Panc1 (cell line): Measurements from ENCODE around the gene ANKRD66. TPM values are rescaled to one million over a fixed set of nuclear protein-coding genes. Genes with fewer than 3 reads are reported as not detected.
"Not testable (repeated sequence)": the region's sequence is repeated elsewhere in the genome, so short reads cannot be mapped to it uniquely, and the experiment has no call there.

Experiments
- ATAC-seq: fragments of 200-7000 bp; cut with Tn5 transposase; 2 replicates; pipeline ENCODE4 v1.9.1; 2020; ENCODE audit warnings: mild to moderate bottlenecking, moderate library complexity
- BruUV-seq: library from RNA; stranded (reverse); fragments of 400-500 nt; replicated peaks from 2 replicates; lab custom pipeline; 2021; lab: Mats Ljungman, UMichigan
- CTCF ChIA-PET: fragments of 300-600 bp; sonication (Branson Sonifier 250); formaldehyde crosslinking; loops from one replicate; lab custom pipeline; 2022; ENCODE audit warnings: antibody characterized with exemption; lab: Charles Lee
- POLR2A ChIA-PET: fragments of 300-600 bp; sonication (Branson Sonifier 250); formaldehyde crosslinking; loops from one replicate; lab custom pipeline; 2022; ENCODE audit warnings: antibody characterized with exemption; lab: Charles Lee
- DNase-seq: peaks from one replicate; pipeline ENCODE4 v3.0.0-alpha.2; 2010; ENCODE audit warnings: low read depth, low spot score
- H3K27ac ChIP-seq: 2 replicates; pipeline ENCODE4 v1.5.1; 2011; ENCODE audit warnings: mild to moderate bottlenecking, low read length, inconsistent platforms
- H3K27me3 ChIP-seq: fragments of 200-500 bp; sonication (Bioruptor generic); 2 replicates; pipeline ENCODE4 v1.6.0; 2014; ENCODE audit warnings: low read length, inconsistent platforms; ENCODE audit not compliant: control insufficient read depth, insufficient read depth
- H3K36me3 ChIP-seq: fragments of 200-500 bp; sonication (Bioruptor generic); 2 replicates; pipeline ENCODE4 v1.5.1; 2014; ENCODE audit warnings: inconsistent platforms, mild to moderate bottlenecking, low read length, moderate library complexity; ENCODE audit not compliant: control insufficient read depth, insufficient read depth
- H3K4me1 ChIP-seq: 2 replicates; pipeline ENCODE4 v1.5.1; 2011; ENCODE audit warnings: inconsistent platforms, mild to moderate bottlenecking, low read length, moderate library complexity; ENCODE audit not compliant: control insufficient read depth, insufficient read depth
- H3K4me3 ChIP-seq, 2 experiments: 2 replicates each; pipeline ENCODE4 v1.5.1; 2011 to 2012; ENCODE audit warnings: low read depth in 2 of 2, low read length in 2 of 2, mild to moderate bottlenecking in 2 of 2, inconsistent platforms in 1 of 2, moderate library complexity in 1 of 2
- H3K9me3 ChIP-seq: fragments of 200-500 bp; sonication (Bioruptor generic); 2 replicates; pipeline ENCODE4 v1.5.1; 2014; ENCODE audit warnings: low read depth, mild to moderate bottlenecking, inconsistent platforms, low read length, moderate library complexity; ENCODE audit not compliant: control insufficient read depth, insufficient read depth
- POLR2AphosphoS5 ChIP-seq: IDR thresholded peaks from 2 replicates; pipeline ENCODE4 v1.6.1; 2012; ENCODE audit warnings: mild to moderate bottlenecking, low read depth, low read length, moderate library complexity
- SIN3A ChIP-seq: IDR thresholded peaks from 2 replicates; pipeline ENCODE4 v1.6.1; 2012; ENCODE audit warnings: low read depth, mild to moderate bottlenecking, low read length, moderate library complexity, borderline replicate concordance; ENCODE audit not compliant: insufficient read depth
- TCF7L2 ChIP-seq: IDR thresholded peaks from 2 replicates; pipeline ENCODE4 v1.6.1; 2011; ENCODE audit warnings: mild to moderate bottlenecking, low read depth, low read length, inconsistent platforms
- in situ Hi-C: cut with HindIII; loops from 2 replicates; pipeline ENCODE4 v1.10.0; 2016; ENCODE audit warnings: low sequenced_read_pairs, low pct_unique_long_range_greater_than_20kb
- intact Hi-C: fragments of 100-400 bp; cut with micrococcal nuclease; formaldehyde crosslinking; loops from one replicate; pipeline ENCODE4 v1.10.0; 2022; ENCODE audit not compliant: unreplicated experiment
- total RNA-seq: library from RNA; stranded (reverse); gene quantifications from one replicate; pipeline ENCODE4 v1.2.1, GENCODE V29; 2021; ENCODE audit not compliant: unreplicated experiment
- TF ChIP-seq, protein P1 (sequence below), 2 experiments: IDR thresholded peaks; 2 replicates each; pipeline ENCODE4 v1.6.1; 2011 to 2012; ENCODE audit warnings: low read depth in 2 of 2, control low read depth in 1 of 2, low read length in 1 of 2, mild to moderate bottlenecking in 1 of 2, moderate library complexity in 1 of 2; ENCODE audit not compliant: insufficient read depth in 1 of 2
- TF ChIP-seq, protein P2 (sequence below): fragments of 450-650 bp; IDR thresholded peaks from 2 replicates; pipeline ENCODE4 v1.5.1; 2017; ENCODE audit warnings: mild to moderate bottlenecking

Gene ANKRD66
- total RNA-seq, 1 experiment from 2014 or later = not detected

DNA sequence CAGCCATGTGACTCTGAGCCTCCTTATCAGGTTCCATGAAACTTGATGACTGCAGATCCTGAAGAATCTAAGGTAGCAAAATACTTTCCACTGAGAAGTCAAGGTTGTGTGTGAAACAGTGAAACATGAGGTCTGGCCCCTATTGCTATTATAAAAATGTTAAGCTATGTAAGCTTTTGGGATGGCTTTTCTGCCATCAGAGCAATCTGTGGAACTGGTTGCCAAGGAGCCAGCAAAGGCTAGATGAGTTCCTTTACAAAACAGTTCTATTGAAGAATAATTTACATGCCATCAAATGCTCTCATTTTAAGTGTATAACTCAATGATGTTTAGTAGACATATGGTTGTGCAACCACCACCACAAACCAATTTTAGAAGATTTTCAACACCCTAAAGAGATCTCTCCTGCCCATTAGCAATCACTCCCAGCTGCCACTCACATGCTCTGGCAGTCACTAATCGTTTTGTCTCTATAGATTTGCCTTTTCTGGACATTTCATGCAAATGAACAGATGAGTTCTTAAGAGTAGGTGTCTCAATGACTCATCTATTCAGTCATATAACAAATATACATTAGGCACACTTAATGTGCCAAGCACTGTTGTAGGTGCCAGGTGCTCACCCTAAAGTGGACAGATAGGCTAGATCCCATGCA is 26.6 kb downstream of the ANKRD66 start:
- Histone ChIP-seq H3K4me1 (no peaks in the 10 kb centered on the region), H3K36me3 (no peaks in the 10 kb centered on the region), H3K4me3 (no peak overlapping the region), H3K9me3 (no peaks in the 10 kb centered on the region), H3K27ac (no peak overlapping the region), H3K27me3 (no peaks in the 10 kb centered on the region)
- in situ Hi-C loops (no loop called here), intact Hi-C loops (no loop called here)
- no peak for DNase-seq
- POLR2A ChIA-PET = no interaction called here
- BruUV-seq = no TSS peak
- TF ChIP-seq, protein P1, sequence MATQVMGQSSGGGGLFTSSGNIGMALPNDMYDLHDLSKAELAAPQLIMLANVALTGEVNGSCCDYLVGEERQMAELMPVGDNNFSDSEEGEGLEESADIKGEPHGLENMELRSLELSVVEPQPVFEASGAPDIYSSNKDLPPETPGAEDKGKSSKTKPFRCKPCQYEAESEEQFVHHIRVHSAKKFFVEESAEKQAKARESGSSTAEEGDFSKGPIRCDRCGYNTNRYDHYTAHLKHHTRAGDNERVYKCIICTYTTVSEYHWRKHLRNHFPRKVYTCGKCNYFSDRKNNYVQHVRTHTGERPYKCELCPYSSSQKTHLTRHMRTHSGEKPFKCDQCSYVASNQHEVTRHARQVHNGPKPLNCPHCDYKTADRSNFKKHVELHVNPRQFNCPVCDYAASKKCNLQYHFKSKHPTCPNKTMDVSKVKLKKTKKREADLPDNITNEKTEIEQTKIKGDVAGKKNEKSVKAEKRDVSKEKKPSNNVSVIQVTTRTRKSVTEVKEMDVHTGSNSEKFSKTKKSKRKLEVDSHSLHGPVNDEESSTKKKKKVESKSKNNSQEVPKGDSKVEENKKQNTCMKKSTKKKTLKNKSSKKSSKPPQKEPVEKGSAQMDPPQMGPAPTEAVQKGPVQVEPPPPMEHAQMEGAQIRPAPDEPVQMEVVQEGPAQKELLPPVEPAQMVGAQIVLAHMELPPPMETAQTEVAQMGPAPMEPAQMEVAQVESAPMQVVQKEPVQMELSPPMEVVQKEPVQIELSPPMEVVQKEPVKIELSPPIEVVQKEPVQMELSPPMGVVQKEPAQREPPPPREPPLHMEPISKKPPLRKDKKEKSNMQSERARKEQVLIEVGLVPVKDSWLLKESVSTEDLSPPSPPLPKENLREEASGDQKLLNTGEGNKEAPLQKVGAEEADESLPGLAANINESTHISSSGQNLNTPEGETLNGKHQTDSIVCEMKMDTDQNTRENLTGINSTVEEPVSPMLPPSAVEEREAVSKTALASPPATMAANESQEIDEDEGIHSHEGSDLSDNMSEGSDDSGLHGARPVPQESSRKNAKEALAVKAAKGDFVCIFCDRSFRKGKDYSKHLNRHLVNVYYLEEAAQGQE (IDR thresholded peaks at IDR 0.05; ENCODE audit: insufficient read depth in 1 of 2, low read depth in 2 of 2, low read length in 1 of 2) = no peak
- TF ChIP-seq, protein P2, sequence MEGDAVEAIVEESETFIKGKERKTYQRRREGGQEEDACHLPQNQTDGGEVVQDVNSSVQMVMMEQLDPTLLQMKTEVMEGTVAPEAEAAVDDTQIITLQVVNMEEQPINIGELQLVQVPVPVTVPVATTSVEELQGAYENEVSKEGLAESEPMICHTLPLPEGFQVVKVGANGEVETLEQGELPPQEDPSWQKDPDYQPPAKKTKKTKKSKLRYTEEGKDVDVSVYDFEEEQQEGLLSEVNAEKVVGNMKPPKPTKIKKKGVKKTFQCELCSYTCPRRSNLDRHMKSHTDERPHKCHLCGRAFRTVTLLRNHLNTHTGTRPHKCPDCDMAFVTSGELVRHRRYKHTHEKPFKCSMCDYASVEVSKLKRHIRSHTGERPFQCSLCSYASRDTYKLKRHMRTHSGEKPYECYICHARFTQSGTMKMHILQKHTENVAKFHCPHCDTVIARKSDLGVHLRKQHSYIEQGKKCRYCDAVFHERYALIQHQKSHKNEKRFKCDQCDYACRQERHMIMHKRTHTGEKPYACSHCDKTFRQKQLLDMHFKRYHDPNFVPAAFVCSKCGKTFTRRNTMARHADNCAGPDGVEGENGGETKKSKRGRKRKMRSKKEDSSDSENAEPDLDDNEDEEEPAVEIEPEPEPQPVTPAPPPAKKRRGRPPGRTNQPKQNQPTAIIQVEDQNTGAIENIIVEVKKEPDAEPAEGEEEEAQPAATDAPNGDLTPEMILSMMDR = no peak
- TF ChIP-seq TCF7L2 = no peak
- no peak for TF ChIP-seq POLR2AphosphoS5
- TF ChIP-seq SIN3A = no peak
- CTCF ChIA-PET = no interaction called here
- ATAC-seq = no peak

DNA sequence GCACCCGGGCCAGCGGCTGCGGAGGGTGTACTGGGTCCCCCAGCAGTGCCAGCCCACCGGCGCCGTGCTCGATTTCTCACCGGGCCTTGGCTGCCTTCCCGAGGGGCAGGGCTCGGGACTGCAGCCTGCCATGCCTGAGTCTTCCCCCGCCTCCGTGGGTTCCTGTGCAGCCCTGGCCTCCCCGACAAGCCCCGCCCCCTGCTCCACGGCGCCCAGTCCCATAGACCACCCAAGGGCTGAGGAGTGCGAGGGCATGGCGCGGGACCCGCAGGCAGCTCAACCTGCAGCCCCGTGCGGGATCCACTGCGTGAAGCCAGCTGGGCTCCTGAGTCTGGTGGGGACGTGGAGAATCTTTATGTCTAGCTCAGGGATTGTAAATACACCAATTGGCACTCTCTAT is 28.0 kb downstream of the ANKRD66 start:
- H3K4me1 ChIP-seq, intact Hi-C loops, H3K36me3 ChIP-seq, in situ Hi-C loops, DNase-seq, BruUV-seq, H3K27ac ChIP-seq, ATAC-seq, POLR2A ChIA-PET, H3K27me3 ChIP-seq, H3K4me3 ChIP-seq, CTCF ChIA-PET, H3K9me3 ChIP-seq: not testable (repeated sequence)

DNA sequence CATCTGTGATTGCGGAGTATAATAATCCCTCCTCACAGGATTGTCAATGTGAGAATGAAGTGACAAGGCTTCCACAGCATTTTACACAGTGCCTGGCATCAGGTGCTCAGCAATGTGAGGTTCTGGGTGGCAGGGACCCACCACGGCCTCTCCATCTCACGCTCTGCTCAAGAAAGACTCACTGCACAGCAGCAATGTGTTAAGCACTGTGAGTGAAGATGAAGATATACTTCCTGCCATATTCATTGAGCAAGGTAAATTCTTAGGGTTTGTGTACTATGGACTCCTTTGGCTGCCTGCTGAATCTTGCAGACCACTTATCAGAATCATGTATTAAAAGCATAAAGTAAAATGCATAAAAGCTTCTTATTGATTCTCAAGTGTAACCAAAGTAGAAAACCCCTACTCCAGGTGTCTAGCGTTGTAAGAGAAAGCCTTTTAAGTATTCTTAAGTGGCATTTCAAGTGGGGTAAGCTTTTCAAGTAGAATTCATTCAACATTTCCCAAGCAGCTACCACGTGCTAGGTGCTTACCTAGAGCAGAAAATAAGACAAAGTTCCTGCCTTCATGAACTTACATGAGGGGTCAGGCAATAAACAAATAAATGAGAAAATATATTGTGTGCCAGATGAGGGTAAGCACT is 29.5 kb downstream of the ANKRD66 start:
- POLR2A ChIA-PET = no interaction called here
- in situ Hi-C loops = no loop called here
- Histone ChIP-seq H3K4me1 (no peaks in the 10 kb centered on the region), H3K36me3 (no peaks in the 10 kb centered on the region), H3K27me3 (no peaks in the 10 kb centered on the region), H3K4me3 (no peak overlapping the region), H3K27ac (no peak overlapping the region), H3K9me3 (no peaks in the 10 kb centered on the region)
- ATAC-seq (no peak), DNase-seq (no peak)
- CTCF ChIA-PET = no interaction called here
- intact Hi-C loops = no loop called here
- TF ChIP-seq, protein P1 (IDR thresholded peaks at IDR 0.05; ENCODE audit: insufficient read depth in 1 of 2, low read depth in 2 of 2, low read length in 1 of 2) = no peak
- TF ChIP-seq POLR2AphosphoS5 (no peak), TCF7L2 (no peak), SIN3A (no peak)
- TF ChIP-seq, protein P2 = no peak
- no TSS peak for BruUV-seq
